Measurements from ENCODE around the gene ANKUB1.

ANKUB1 gene

DNA sequence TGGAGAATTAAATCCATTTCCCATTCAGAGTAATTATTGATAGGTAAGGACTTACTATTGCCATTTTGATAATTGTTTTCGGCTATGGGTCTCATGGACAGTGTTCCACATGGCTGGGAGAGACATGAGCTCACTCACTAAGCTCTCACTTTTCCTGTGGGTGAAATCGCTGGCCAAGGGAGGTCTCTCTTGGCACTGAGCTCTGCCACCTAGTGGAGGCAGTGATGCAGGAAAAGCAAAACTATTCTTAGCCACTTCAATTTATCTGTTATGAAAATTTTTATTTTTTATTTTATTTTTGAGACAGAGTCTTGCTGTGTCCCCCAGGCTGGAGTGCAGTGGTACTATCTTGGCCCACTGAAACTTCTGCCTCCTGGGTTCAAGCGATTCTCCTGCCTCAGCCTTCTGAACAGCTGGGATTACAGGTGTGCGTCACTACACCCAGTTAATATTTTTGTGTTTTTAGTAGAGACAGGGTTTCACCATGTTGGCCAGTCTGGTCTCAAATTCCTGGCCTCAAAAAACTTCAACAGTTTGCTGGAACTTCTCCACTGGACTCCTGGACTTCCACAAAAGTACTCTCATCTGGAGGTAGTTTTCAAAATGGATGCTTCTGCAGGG lies 16.0 kb upstream of the ANKUB1 start:
- peak; percentile 72 for TF ChIP-seq CTCF (IDR thresholded peaks at IDR 0.05)
- H3K4me1 ChIP-seq (ENCODE audit: control insufficient read depth in 1 of 2, insufficient read depth in 1 of 2, low read depth in 1 of 2, low read length in 1 of 2), result peaks cover 10 to 16% of the 10 kb centered on the region in 2 experiments
- no peaks in the 10 kb centered on the region for H3K9me3 ChIP-seq
- no peaks in the 10 kb centered on the region for H3K27me3 ChIP-seq
- H3K36me3 ChIP-seq, result no peaks in the 10 kb centered on the region
- no peak overlapping the region for H3K4me3 ChIP-seq (ENCODE audit: low read depth in 1 of 2, low read length in 1 of 2)
- H3K27ac ChIP-seq, result no peak overlapping the region

- H3K27ac ChIP-seq, result no peak overlapping the region
- peaks cover 0 to 6% of the 10 kb centered on the region in 2 experiments for H3K4me1 ChIP-seq (ENCODE audit: control insufficient read depth in 1 of 2, insufficient read depth in 1 of 2, low read depth in 1 of 2, low read length in 1 of 2)
- no peak for TF ChIP-seq CTCF (IDR thresholded peaks at IDR 0.05)
- no peak overlapping the region for H3K4me3 ChIP-seq (ENCODE audit: low read depth in 1 of 2, low read length in 1 of 2)
- H3K9me3 ChIP-seq, result no peaks in the 10 kb centered on the region
- H3K36me3 ChIP-seq, result no peaks in the 10 kb centered on the region
- no peaks in the 10 kb centered on the region for H3K27me3 ChIP-seq
Observed at GRCh38 chr3:149806171-149806778, 13.9 kb upstream of the ANKUB1 start.

- Histone ChIP-seq H3K36me3 (no peaks in the 10 kb centered on the region), H3K4me3 (ENCODE audit: low read depth in 1 of 2, low read length in 1 of 2) (no peak overlapping the region), H3K27me3 (no peaks in the 10 kb centered on the region), H3K27ac (no peak overlapping the region), H3K4me1 (ENCODE audit: control insufficient read depth in 1 of 2, insufficient read depth in 1 of 2, low read depth in 1 of 2, low read length in 1 of 2) (no peaks in the 10 kb centered on the region), H3K9me3 (no peaks in the 10 kb centered on the region)
- no peak for TF ChIP-seq CTCF (IDR thresholded peaks at IDR 0.05)
Observed at GRCh38 chr3:149801639-149802038, 9.3 kb upstream of the ANKUB1 start.

DNA sequence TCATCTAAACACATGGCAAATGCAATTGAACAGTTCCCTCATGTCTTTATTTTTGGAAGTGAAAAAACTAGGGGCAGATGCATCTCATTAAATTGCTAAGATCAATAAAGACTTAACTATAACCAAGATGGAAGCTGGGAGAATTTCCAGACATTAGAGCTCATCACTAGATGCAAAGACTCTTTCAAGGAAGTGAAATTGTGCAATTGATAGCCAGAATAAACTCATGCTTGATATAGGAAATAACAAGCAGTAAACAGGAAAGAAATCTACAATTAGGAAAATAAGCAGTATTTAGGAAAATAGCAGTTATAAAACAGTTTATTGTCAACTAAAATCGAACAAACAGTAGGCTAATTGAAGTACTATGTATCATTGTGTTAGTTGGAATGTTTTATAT lies 8.8 kb upstream of the ANKUB1 start:
- H3K36me3 ChIP-seq, result no peaks in the 10 kb centered on the region
- H3K4me3 ChIP-seq (ENCODE audit: low read depth in 1 of 2, low read length in 1 of 2), result no peak overlapping the region
- no peaks in the 10 kb centered on the region for H3K4me1 ChIP-seq (ENCODE audit: control insufficient read depth in 1 of 2, insufficient read depth in 1 of 2, low read depth in 1 of 2, low read length in 1 of 2)
- no peak for TF ChIP-seq CTCF (IDR thresholded peaks at IDR 0.05)
- H3K27ac ChIP-seq, result no peak overlapping the region
- no peaks in the 10 kb centered on the region for H3K27me3 ChIP-seq
- H3K9me3 ChIP-seq, result no peaks in the 10 kb centered on the region

DNA sequence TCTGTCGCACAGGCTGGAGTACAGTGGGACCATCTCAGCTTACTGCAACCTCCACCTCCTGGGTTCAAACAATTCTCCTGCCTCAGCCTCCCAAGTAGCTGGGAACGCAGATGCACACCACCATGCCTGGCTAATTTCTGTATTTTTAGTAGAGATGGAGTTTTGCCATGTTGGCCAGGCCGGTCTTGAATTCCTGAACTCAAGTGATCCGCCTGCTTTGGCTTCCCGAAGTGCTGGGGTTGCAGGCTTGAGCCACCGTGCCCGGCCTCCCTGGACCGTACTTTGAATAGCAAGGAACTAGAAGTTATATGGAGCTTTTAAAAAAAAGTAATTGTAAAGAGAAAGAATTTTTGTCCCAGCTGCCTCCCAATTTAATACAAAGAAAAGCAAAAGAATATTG lies 8.3 kb upstream of the ANKUB1 start:
- no peaks in the 10 kb centered on the region for H3K27me3 ChIP-seq
- no peak overlapping the region for H3K4me3 ChIP-seq (ENCODE audit: low read depth in 1 of 2, low read length in 1 of 2)
- TF ChIP-seq CTCF (IDR thresholded peaks at IDR 0.05), result no peak
- no peaks in the 10 kb centered on the region for H3K36me3 ChIP-seq
- H3K9me3 ChIP-seq, result no peaks in the 10 kb centered on the region
- H3K27ac ChIP-seq, result no peak overlapping the region
- no peaks in the 10 kb centered on the region for H3K4me1 ChIP-seq (ENCODE audit: control insufficient read depth in 1 of 2, insufficient read depth in 1 of 2, low read depth in 1 of 2, low read length in 1 of 2)
